A549 (cell line): Measurements from ENCODE around the gene IKZF3. TPM values are rescaled to one million over a fixed set of nuclear protein-coding genes. Genes with fewer than 3 reads are reported as not detected.
A peak's percentile ranks its signal among the peaks of the same experiment; 100 is the strongest.

Source experiments
- ATAC-seq, 2 experiments: fragments of 200-7000 bp in 1 of 2; fragments of >200 bp in 1 of 2; cut with Nextera tagmentation in 1 of 2; cut with Tn5 transposase in 1 of 2; 3 replicates each; pipeline versions ENCODE4 v1.8.0 to v1.9.1; 2018 to 2020; ENCODE audit warnings: mild to moderate bottlenecking in 1 of 2, moderate library complexity in 1 of 2
- CTCF ChIA-PET: fragments of 300-600 bp; sonication (Branson Sonifier 250); formaldehyde crosslinking; extraction: SDS; loops from one replicate; lab custom pipeline; 2021; ENCODE audit warnings: antibody characterized with exemption, inconsistent platforms; lab: Yijun Ruan, JAX
- POLR2A ChIA-PET: fragments of 350-600 bp; formaldehyde crosslinking; extraction: SDS; loops from one replicate; lab custom pipeline; 2021; ENCODE audit warnings: antibody characterized with exemption, inconsistent platforms; lab: Yijun Ruan, JAX
- DNase-seq, 2 experiments: peaks; one replicate each; pipeline versions ENCODE4 v3.0.0 to v3.0.0-alpha.2; 2011 to 2016; ENCODE audit warnings: low read depth in 1 of 2, low spot score in 1 of 2
- FAIRE-seq: peaks from 2 replicates; lab custom pipeline; 2011; peaks lifted over from hg19 to GRCh38; lab: Jason Lieb, UNC
- H3K27ac ChIP-seq, 2 experiments: fragments of >200 bp; sonication (Bioruptor Twin); formaldehyde crosslinking; 3 replicates each; pipeline ENCODE4 v1.5.1; 2016 to 2017
- H3K4me1 ChIP-seq: fragments of >200 bp; sonication (Bioruptor Twin); formaldehyde crosslinking; 3 replicates; pipeline ENCODE4 v1.6.1; 2016
- H3K4me2 ChIP-seq: fragments of >200 bp; sonication (Bioruptor Twin); formaldehyde crosslinking; 3 replicates; pipeline ENCODE4 v1.6.1; 2016
- H3K4me3 ChIP-seq: fragments of >200 bp; sonication (Bioruptor Twin); formaldehyde crosslinking; 3 replicates; pipeline ENCODE4 v1.5.1; 2016
- H3K9me3 ChIP-seq: fragments of >200 bp; sonication (Bioruptor Twin); formaldehyde crosslinking; 3 replicates; pipeline ENCODE4 v1.6.1; 2016
- BCL3 ChIP-seq: fragments of >200 bp; sonication (Bioruptor Twin); formaldehyde crosslinking; IDR thresholded peaks from 3 replicates; pipeline ENCODE4 v1.6.1; 2016
- CBX2 ChIP-seq: fragments of 200-600 bp; sonication (generic); IDR thresholded peaks from 2 replicates; pipeline ENCODE4 v1.6.1; 2016; ENCODE audit warnings: low read depth, mild to moderate bottlenecking, borderline replicate concordance
- CEBPB ChIP-seq, 2 experiments: fragments of >200 bp in 1 of 2; sonication (Bioruptor Twin) in 1 of 2; formaldehyde crosslinking in 1 of 2; IDR thresholded peaks; 2 replicates each; pipeline ENCODE4 v1.6.1; 2012 to 2016
- CHD4 ChIP-seq: fragments of 200-600 bp; sonication (generic); IDR thresholded peaks from 2 replicates; pipeline ENCODE4 v1.6.1; 2016; ENCODE audit warnings: antibody characterized with exemption, mild to moderate bottlenecking, borderline replicate concordance
- EHF ChIP-seq: fragments of 250-450 bp; sonication (Bioruptor Pico); IDR thresholded peaks from 2 replicates; pipeline ENCODE4 v1.5.0; 2020; ENCODE audit warnings: mild to moderate bottlenecking
- ESRRA ChIP-seq: fragments of 150-350 bp; IDR thresholded peaks from 2 replicates; pipeline ENCODE4 v1.6.1; 2014; ENCODE audit warnings: mild to moderate bottlenecking, low read length, borderline replicate concordance
- FOSL2 ChIP-seq, 2 experiments: fragments of 450-650 bp in 1 of 2; fragments of >200 bp in 1 of 2; sonication (Bioruptor Twin) in 1 of 2; formaldehyde crosslinking; IDR thresholded peaks; 2 replicates each; pipeline versions ENCODE4 v1.5.0 to v1.6.1; 2016 to 2020; ENCODE audit warnings: mild to moderate bottlenecking in 1 of 2, moderate library complexity in 1 of 2
- HEYL ChIP-seq: fragments of 250-450 bp; sonication (Bioruptor Pico); IDR thresholded peaks from 2 replicates; pipeline ENCODE4 v1.8.0; 2021; ENCODE audit warnings: mild to moderate bottlenecking, moderate library complexity
- HOXA7 ChIP-seq: fragments of 250-450 bp; sonication (Bioruptor Pico); IDR thresholded peaks from 2 replicates; pipeline ENCODE4 v1.5.0; 2020; ENCODE audit warnings: mild to moderate bottlenecking, moderate library complexity
- HOXB5 ChIP-seq: fragments of 250-450 bp; sonication (Bioruptor Pico); IDR thresholded peaks from 2 replicates; pipeline ENCODE4 v1.5.0; 2020; ENCODE audit warnings: mild to moderate bottlenecking, moderate library complexity
- JUNB ChIP-seq: fragments of >200 bp; sonication (Bioruptor Twin); formaldehyde crosslinking; IDR thresholded peaks from 2 replicates; pipeline ENCODE4 v1.6.1; 2016
- MAFK ChIP-seq: fragments of 450-650 bp; IDR thresholded peaks from 2 replicates; pipeline ENCODE4 v1.6.1; 2014; ENCODE audit not compliant: partially characterized antibody
- MAZ ChIP-seq: fragments of 150-350 bp; IDR thresholded peaks from 2 replicates; pipeline ENCODE4 v1.6.1; 2014; ENCODE audit warnings: antibody characterized with exemption, low read depth, low read length, borderline replicate concordance
- MYC ChIP-seq: IDR thresholded peaks from 2 replicates; pipeline ENCODE4 v1.6.1; 2012; ENCODE audit warnings: mild to moderate bottlenecking, inconsistent platforms, low read length, improper control_type of control experiment, borderline replicate concordance
- NPAS2 ChIP-seq: fragments of 250-450 bp; sonication (Bioruptor Pico); IDR thresholded peaks from 2 replicates; pipeline ENCODE4 v1.8.0; 2022; ENCODE audit warnings: mild to moderate bottlenecking, moderate library complexity, borderline replicate concordance
- POLR2A ChIP-seq: IDR thresholded peaks from 2 replicates; pipeline ENCODE4 v1.6.1; 2012; ENCODE audit warnings: mild to moderate bottlenecking, low read length
- POLR2AphosphoS2 ChIP-seq: conservative IDR thresholded peaks from 2 replicates; pipeline ENCODE4 v1.6.1; 2012; ENCODE audit warnings: low read length, improper control_type of control experiment, inconsistent platforms
- RCOR1 ChIP-seq: fragments of 150-350 bp; IDR thresholded peaks from 2 replicates; pipeline ENCODE4 v1.6.1; 2014; ENCODE audit warnings: antibody characterized with exemption, low read length, low read depth
- RNF2 ChIP-seq: fragments of 200-600 bp; sonication (generic); IDR thresholded peaks from 2 replicates; pipeline ENCODE4 v1.6.1; 2016; ENCODE audit warnings: low read depth, mild to moderate bottlenecking, antibody characterized with exemption, moderate library complexity, borderline replicate concordance
- SMC3 ChIP-seq: fragments of >200 bp; sonication (Bioruptor Twin); formaldehyde crosslinking; IDR thresholded peaks from 3 replicates; pipeline ENCODE4 v1.6.1; 2018; ENCODE audit warnings: inconsistent platforms
- TFCP2L1 ChIP-seq: fragments of 250-450 bp; sonication (Bioruptor Pico); IDR thresholded peaks from 2 replicates; pipeline ENCODE4 v1.5.0; 2021; ENCODE audit warnings: mild to moderate bottlenecking
- WGBS: methylation state at CpG from one replicate; pipeline ENCODE4 v1.1.6; 2017; ENCODE audit errors: missing lambda C conversion rate; 5-methylcytosine and 5-hydroxymethylcytosine counted together
- polyA plus RNA-seq, 4 experiments: library from polyadenylated mRNA; depleted of rRNA in 3 of 4; stranded (reverse); fragments of >200 nt; fragmentation: RNase III in 1 of 4; extraction: RNeasy Plus Mini Kit Qiagen cat#74134 plus additional on column Dnase treatment in 1 of 4; gene quantifications; 2 replicates in 3 of 4; 3 replicates in 1 of 4; pipeline ENCODE4 v1.2.3, GENCODE V29; 2011 to 2017
- TF ChIP-seq, protein P1 (sequence below): fragments of >200 bp; sonication (Bioruptor Twin); formaldehyde crosslinking; IDR thresholded peaks from 3 replicates; pipeline ENCODE4 v1.5.1; 2016
- TF ChIP-seq, protein P2 (sequence below): fragments of 150-350 bp; IDR thresholded peaks from 2 replicates; pipeline ENCODE4 v1.6.1; 2014; ENCODE audit warnings: low read depth, mild to moderate bottlenecking, low read length

Gene IKZF3
- polyA plus RNA-seq, 2 of the 4 experiments (the other 2 are of a cell fraction), result not detected

- no peak for FAIRE-seq
Observed at GRCh38 chr17:39820541-39820940, 43.6 kb downstream of the IKZF3 start.

GRCh38 chr17:39818358-39819000 lies 45.6 kb downstream of the IKZF3 start:
- whole genome bisulfite sequencing, result 62% methylated on average over 9 of the region's 9 CpGs
- ATAC-seq (no peak), FAIRE-seq (no peak), DNase-seq (no peak)
- TF ChIP-seq POLR2A (no peak), CEBPB (IDR thresholded peaks at IDR 0.05) (no peak), CHD4 (no peak), MYC (no peak), EHF (CRISPR knock-in tag) (no peak), FOSL2 (IDR thresholded peaks at IDR 0.05) (no peak), FOSL2 (CRISPR knock-in tag; IDR thresholded peaks at IDR 0.05) (no peak), JUNB (no peak), HEYL (no peak), POLR2AphosphoS2 (no peak), CBX2 (no peak), HOXA7 (CRISPR knock-in tag) (no peak), NPAS2 (CRISPR knock-in tag) (no peak), MAFK (no peak), RCOR1 (no peak), BCL3 (no peak), SMC3 (no peak), TFCP2L1 (CRISPR knock-in tag) (no peak), HOXB5 (CRISPR knock-in tag) (no peak)
- TF ChIP-seq, protein P1, sequence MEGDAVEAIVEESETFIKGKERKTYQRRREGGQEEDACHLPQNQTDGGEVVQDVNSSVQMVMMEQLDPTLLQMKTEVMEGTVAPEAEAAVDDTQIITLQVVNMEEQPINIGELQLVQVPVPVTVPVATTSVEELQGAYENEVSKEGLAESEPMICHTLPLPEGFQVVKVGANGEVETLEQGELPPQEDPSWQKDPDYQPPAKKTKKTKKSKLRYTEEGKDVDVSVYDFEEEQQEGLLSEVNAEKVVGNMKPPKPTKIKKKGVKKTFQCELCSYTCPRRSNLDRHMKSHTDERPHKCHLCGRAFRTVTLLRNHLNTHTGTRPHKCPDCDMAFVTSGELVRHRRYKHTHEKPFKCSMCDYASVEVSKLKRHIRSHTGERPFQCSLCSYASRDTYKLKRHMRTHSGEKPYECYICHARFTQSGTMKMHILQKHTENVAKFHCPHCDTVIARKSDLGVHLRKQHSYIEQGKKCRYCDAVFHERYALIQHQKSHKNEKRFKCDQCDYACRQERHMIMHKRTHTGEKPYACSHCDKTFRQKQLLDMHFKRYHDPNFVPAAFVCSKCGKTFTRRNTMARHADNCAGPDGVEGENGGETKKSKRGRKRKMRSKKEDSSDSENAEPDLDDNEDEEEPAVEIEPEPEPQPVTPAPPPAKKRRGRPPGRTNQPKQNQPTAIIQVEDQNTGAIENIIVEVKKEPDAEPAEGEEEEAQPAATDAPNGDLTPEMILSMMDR, result no peak
- ChIA-PET POLR2A (no interaction called here), CTCF (interaction anchor here (0.5 kb wide), 1 partner anchor 19 kb away, joined by 3 read pairs; no protein-coding TSS in a partner anchor)
- Histone ChIP-seq H3K4me2 (no peak overlapping the region), H3K27ac (no peak overlapping the region), H3K4me1 (no peaks in the 10 kb centered on the region), H3K4me3 (no peak overlapping the region), H3K9me3 (peaks cover 12% of the 10 kb centered on the region)

More at GRCh38 chr17:39820541-39820940, 43.6 kb downstream of the IKZF3 start:
- no peak overlapping the region for H3K27ac ChIP-seq
- TF ChIP-seq MAZ (no peak), ESRRA (no peak), EHF (CRISPR knock-in tag) (no peak), RNF2 (no peak)
- TF ChIP-seq, protein P2, sequence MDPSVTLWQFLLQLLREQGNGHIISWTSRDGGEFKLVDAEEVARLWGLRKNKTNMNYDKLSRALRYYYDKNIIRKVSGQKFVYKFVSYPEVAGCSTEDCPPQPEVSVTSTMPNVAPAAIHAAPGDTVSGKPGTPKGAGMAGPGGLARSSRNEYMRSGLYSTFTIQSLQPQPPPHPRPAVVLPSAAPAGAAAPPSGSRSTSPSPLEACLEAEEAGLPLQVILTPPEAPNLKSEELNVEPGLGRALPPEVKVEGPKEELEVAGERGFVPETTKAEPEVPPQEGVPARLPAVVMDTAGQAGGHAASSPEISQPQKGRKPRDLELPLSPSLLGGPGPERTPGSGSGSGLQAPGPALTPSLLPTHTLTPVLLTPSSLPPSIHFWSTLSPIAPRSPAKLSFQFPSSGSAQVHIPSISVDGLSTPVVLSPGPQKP, result no peak
- ATAC-seq (peak in 1 of 2 experiments; percentile 39; a peak in 4 of 6 replicates), DNase-seq (no peak)
- no peaks in the 10 kb centered on the region for H3K4me1 ChIP-seq
- ChIA-PET POLR2A (no interaction called here), CTCF (interaction anchor here (0.6 to 1.0 kb wide), 3 partner anchors 149 to 159 kb away, joined by 3 to 4 read pairs (median 3); no protein-coding TSS in a partner anchor)
- H3K4me2 ChIP-seq, result no peak overlapping the region
- H3K9me3 ChIP-seq, result peaks cover 29% of the 10 kb centered on the region
- 2% methylated on average over 4 of the region's 4 CpGs for WGBS
- H3K4me3 ChIP-seq, result no peak overlapping the region
